Epidermal melanocyte (primary cell): ENCODE measurements around the gene SORL1.
"Not testable (repeated sequence)": the region's sequence is repeated elsewhere in the genome, so short reads cannot be mapped to it uniquely, and the experiment has no call there.

Source experiments
- DNase-seq: peaks from one replicate; pipeline ENCODE4 v3.0.0; 2011; ENCODE audit warnings: low spot score; ENCODE audit not compliant: insufficient read length

SORL1 gene

GRCh38 chr11:121500275-121500674 lies 48.2 kb downstream of the SORL1 start:
- no peak for DNase-seq

GRCh38 chr11:121500717-121501116 lies 48.6 kb downstream of the SORL1 start:
- no peak for DNase-seq

GRCh38 chr11:121503051-121503450 lies 50.9 kb downstream of the SORL1 start:
- no peak for DNase-seq

GRCh38 chr11:121506237-121506636 lies 54.1 kb downstream of the SORL1 start:
- not testable (repeated sequence) for DNase-seq

- DNase-seq = no peak
These were observed 56.3 kb downstream of the SORL1 start for GRCh38 chr11:121508449-121508848.

- no peak for DNase-seq
These were observed 58.3 kb downstream of the SORL1 start for GRCh38 chr11:121510438-121510837.

GRCh38 chr11:121512468-121513465 lies 60.7 kb downstream of the SORL1 start:
- no peak for DNase-seq

GRCh38 chr11:121513807-121514206 lies 61.7 kb downstream of the SORL1 start:
- no peak for DNase-seq

GRCh38 chr11:121514432-121515334 lies 62.6 kb downstream of the SORL1 start:
- DNase-seq = no peak

- no peak for DNase-seq
These were observed 63.2 kb downstream of the SORL1 start for GRCh38 chr11:121515335-121515671.

GRCh38 chr11:121517996-121518395 lies 65.9 kb downstream of the SORL1 start:
- no peak for DNase-seq

GRCh38 chr11:121520243-121521144 lies 68.4 kb downstream of the SORL1 start:
- DNase-seq = no peak

GRCh38 chr11:121521145-121522042 lies 69.3 kb downstream of the SORL1 start:
- DNase-seq = no peak

GRCh38 chr11:121522043-121522941 lies 70.2 kb downstream of the SORL1 start:
- no peak for DNase-seq

- no peak for DNase-seq
These were observed 71.6 kb downstream of the SORL1 start for GRCh38 chr11:121523581-121524232.

- DNase-seq = no peak
These were observed 72.1 kb downstream of the SORL1 start for GRCh38 chr11:121524233-121524631.

- no peak for DNase-seq
These were observed 73.3 kb downstream of the SORL1 start for GRCh38 chr11:121525376-121525775.

- no peak for DNase-seq
These were observed 78.1 kb downstream of the SORL1 start for GRCh38 chr11:121530257-121530656.
